ENCODE data around the gene MEIS2.

DNA sequence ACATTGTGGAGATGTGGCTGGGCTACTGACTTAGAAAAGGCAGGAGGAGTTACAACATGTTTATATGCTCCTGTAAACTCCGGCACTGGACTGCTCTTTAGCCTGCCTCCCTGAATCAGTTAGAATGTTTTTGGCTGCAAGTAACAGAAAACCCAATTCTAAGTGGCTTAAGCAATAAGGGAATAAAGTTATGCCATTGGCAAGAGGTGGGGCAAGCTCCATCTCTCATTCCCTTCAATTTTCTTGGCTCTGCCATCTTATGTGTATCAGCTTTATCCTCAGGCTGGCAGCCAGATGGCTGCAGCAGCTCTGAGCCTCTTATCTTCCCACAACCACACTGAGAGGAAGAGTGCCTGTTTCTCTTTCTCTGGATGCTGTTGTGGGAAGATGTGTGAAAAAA is 22.4 kb upstream of the MEIS2 start:
- TF ChIP-seq, protein P1, sequence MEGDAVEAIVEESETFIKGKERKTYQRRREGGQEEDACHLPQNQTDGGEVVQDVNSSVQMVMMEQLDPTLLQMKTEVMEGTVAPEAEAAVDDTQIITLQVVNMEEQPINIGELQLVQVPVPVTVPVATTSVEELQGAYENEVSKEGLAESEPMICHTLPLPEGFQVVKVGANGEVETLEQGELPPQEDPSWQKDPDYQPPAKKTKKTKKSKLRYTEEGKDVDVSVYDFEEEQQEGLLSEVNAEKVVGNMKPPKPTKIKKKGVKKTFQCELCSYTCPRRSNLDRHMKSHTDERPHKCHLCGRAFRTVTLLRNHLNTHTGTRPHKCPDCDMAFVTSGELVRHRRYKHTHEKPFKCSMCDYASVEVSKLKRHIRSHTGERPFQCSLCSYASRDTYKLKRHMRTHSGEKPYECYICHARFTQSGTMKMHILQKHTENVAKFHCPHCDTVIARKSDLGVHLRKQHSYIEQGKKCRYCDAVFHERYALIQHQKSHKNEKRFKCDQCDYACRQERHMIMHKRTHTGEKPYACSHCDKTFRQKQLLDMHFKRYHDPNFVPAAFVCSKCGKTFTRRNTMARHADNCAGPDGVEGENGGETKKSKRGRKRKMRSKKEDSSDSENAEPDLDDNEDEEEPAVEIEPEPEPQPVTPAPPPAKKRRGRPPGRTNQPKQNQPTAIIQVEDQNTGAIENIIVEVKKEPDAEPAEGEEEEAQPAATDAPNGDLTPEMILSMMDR (IDR thresholded peaks at IDR 0.05), result no peak
- TF ChIP-seq EP300 (IDR thresholded peaks at IDR 0.05), result no peak
- no peak for TF ChIP-seq POLR2A (IDR thresholded peaks at IDR 0.05)
- no peak for TF ChIP-seq POLR2AphosphoS5 (IDR thresholded peaks at IDR 0.05)

Measured in suprapubic skin (tissue), 4 donors.